Stomach (tissue), 4 donors: Measurements from ENCODE around the gene TBCD.

Source experiments
- CTCF ChIP-seq, 7 experiments: fragments of 450-650 bp in 4 of 7; fragments of 200-600 bp in 3 of 7; sonication (generic) in 3 of 7; IDR thresholded peaks; one replicate each; pipeline ENCODE4 v1.5.1; 2016 to 2019; ENCODE audit warnings: antibody characterized with exemption in 7 of 7, control low read depth in 2 of 7, mild to moderate bottlenecking in 1 of 7
- EP300 ChIP-seq: sonication (generic); formaldehyde crosslinking; IDR thresholded peaks from one replicate; pipeline ENCODE4 v1.6.1; 2017; ENCODE audit warnings: antibody characterized with exemption
- POLR2A ChIP-seq, 4 donors: fragments of 450-650 bp; IDR thresholded peaks; one replicate each; pipeline ENCODE4 v1.6.1; 2016; ENCODE audit warnings: antibody characterized with exemption in 4 of 4, control low read depth in 2 of 4, mild to moderate bottlenecking in 1 of 4, moderate library complexity in 1 of 4

GRCh38 chr17:82908543-82909160 is 156.8 kb downstream of the TBCD start:
- TF ChIP-seq POLR2A (IDR thresholded peaks at IDR 0.05) (no peak), CTCF (IDR thresholded peaks at IDR 0.05) (no peak), EP300 (no peak)
